Stomach (tissue), 9 donors: ENCODE measurements around the gene LIN7C. TPM values are rescaled to one million over a fixed set of nuclear protein-coding genes. Genes with fewer than 3 reads are reported as not detected.
A peak's percentile ranks its signal among the peaks of the same experiment; 100 is the strongest.

ENCODE experiments used
- DNase-seq, 2 donors: peaks; one replicate each; pipeline versions ENCODE4 v3.0.0 to v3.0.0-alpha.2; 2013 to 2019
- H3K27ac ChIP-seq, 5 donors: fragments of 200-600 bp in 4 of 5; sonication (generic) in 4 of 5; one replicate each; pipeline ENCODE4 v1.5.1; 2013 to 2019; ENCODE audit warnings: mild to moderate bottlenecking in 1 of 5, moderate library complexity in 1 of 5
- H3K27me3 ChIP-seq, 3 donors: fragments of 200-600 bp; sonication (generic); one replicate each; pipeline ENCODE4 v1.5.1; 2017 to 2019; ENCODE audit warnings: mixed run types in 1 of 3
- H3K36me3 ChIP-seq, 4 donors: fragments of 200-600 bp; sonication (generic); 1 replicate in 3 of 4; 2 replicates in 1 of 4; pipeline ENCODE4 v1.5.1; 2016 to 2019
- H3K4me1 ChIP-seq, 4 donors: fragments of 200-600 bp; sonication (generic); one replicate each; pipeline ENCODE4 v1.5.1; 2016 to 2019
- H3K4me3 ChIP-seq, 4 donors: fragments of 200-600 bp; sonication (generic) in 3 of 4; one replicate each; pipeline ENCODE4 v1.5.1; 2016 to 2019; ENCODE audit warnings: mild to moderate bottlenecking in 1 of 4
- H3K9me3 ChIP-seq, 4 donors: fragments of 200-600 bp; sonication (generic); one replicate each; pipeline ENCODE4 v1.5.1; 2016 to 2019
- CTCF ChIP-seq, 7 experiments: fragments of 450-650 bp in 4 of 7; fragments of 200-600 bp in 3 of 7; sonication (generic) in 3 of 7; IDR thresholded peaks; one replicate each; pipeline ENCODE4 v1.5.1; 2016 to 2019; ENCODE audit warnings: antibody characterized with exemption in 7 of 7, control low read depth in 2 of 7, mild to moderate bottlenecking in 1 of 7
- EP300 ChIP-seq: sonication (generic); formaldehyde crosslinking; IDR thresholded peaks from one replicate; pipeline ENCODE4 v1.6.1; 2017; ENCODE audit warnings: antibody characterized with exemption
- POLR2A ChIP-seq, 4 donors: fragments of 450-650 bp; IDR thresholded peaks; one replicate each; pipeline ENCODE4 v1.6.1; 2016; ENCODE audit warnings: antibody characterized with exemption in 4 of 4, control low read depth in 2 of 4, mild to moderate bottlenecking in 1 of 4, moderate library complexity in 1 of 4
- POLR2AphosphoS5 ChIP-seq, 3 donors: sonication (generic); formaldehyde crosslinking; IDR thresholded peaks; one replicate each; pipeline ENCODE4 v1.6.1; 2016; ENCODE audit warnings: antibody characterized with exemption in 3 of 3
- WGBS, 5 donors: extraction: QIAGEN DNeasy Blood & Tissue Kit in 3 of 5; methylation state at CpG; one replicate each; pipeline versions ENCODE4 v1.1.5 to v1.1.7; 2013 to 2018; 5-methylcytosine and 5-hydroxymethylcytosine counted together
- intact Hi-C: fragments of 100-400 bp; cut with DNase I; formaldehyde crosslinking; loops from one replicate; pipeline ENCODE4 v1.15.1; 2023; ENCODE audit warnings: low total_unique reads
- polyA plus RNA-seq, 3 donors: library from polyadenylated mRNA; stranded (reverse); fragments of 200-250 nt; gene quantifications; one replicate each; pipeline ENCODE4 v1.2.3, GENCODE V29; 2013
- total RNA-seq, 5 donors: library from RNA; depleted of rRNA; stranded (reverse); fragments of >200 nt; gene quantifications; one replicate each; pipeline versions ENCODE4 v1.1.0 to v1.2.3, GENCODE V29; 2014 to 2016
- donor health status: healthy with polysubstance abuse.
- donor health status: Bipolar disorder and iron deficiency.
- donor health status: healthy.

The LIN7C gene
- total and polyA plus RNA-seq, 8 donors, result 7.2 to 106 (median 17.5) TPM

GRCh38 chr11:27470826-27471588 lies 35.6 kb downstream of the LIN7C start:
- H3K4me3 ChIP-seq, result peak overlapping the region; percentile 90 to 96 (median 91)
- 11 to 21% (median 15%) methylated on average over 21 of the region's 21 CpGs for WGBS, 5 donors
- H3K27me3 ChIP-seq, result no peaks in the 10 kb centered on the region
- H3K27ac ChIP-seq, result peak overlapping the region; percentile 86 to 96 (median 92)
- TF ChIP-seq CTCF (IDR thresholded peaks at IDR 0.05) (no peak), POLR2A (IDR thresholded peaks at IDR 0.05) (no peak), POLR2AphosphoS5 (IDR thresholded peaks at IDR 0.05) (no peak), EP300 (no peak)
- DNase-seq, result peak in 1 of 2 donors; percentile 52
- H3K9me3 ChIP-seq, result no peaks in the 10 kb centered on the region
- no peaks in the 10 kb centered on the region for H3K36me3 ChIP-seq
- H3K4me1 ChIP-seq, result peaks cover 14 to 61% (median 40%) of the 10 kb centered on the region in 4 donors
- intact Hi-C loops, result loop anchor here (10.0 kb wide), 1 partner anchor 176 kb away; no protein-coding TSS in a partner anchor

GRCh38 chr11:27470166-27470565 lies 36.4 kb downstream of the LIN7C start:
- H3K36me3 ChIP-seq, result no peaks in the 10 kb centered on the region
- intact Hi-C loops, result loop anchor here (10.0 kb wide), 1 partner anchor 175 kb away; no protein-coding TSS in a partner anchor
- H3K4me1 ChIP-seq, result peaks cover 19 to 70% (median 45%) of the 10 kb centered on the region in 4 donors
- DNase-seq, result no peak
- H3K27me3 ChIP-seq, result no peaks in the 10 kb centered on the region
- H3K4me3 ChIP-seq, result peak overlapping the region; percentile 90 to 96 (median 91)
- H3K27ac ChIP-seq, result peak overlapping the region in 4 of 5 donors; percentile 32 to 87 (median 73)
- TF ChIP-seq CTCF (IDR thresholded peaks at IDR 0.05), result no peak
- TF ChIP-seq POLR2AphosphoS5 (IDR thresholded peaks at IDR 0.05), result no peak
- TF ChIP-seq POLR2A (IDR thresholded peaks at IDR 0.05), result no peak
- no peak for TF ChIP-seq EP300
- no peaks in the 10 kb centered on the region for H3K9me3 ChIP-seq
- WGBS, 5 donors, result 31 to 52% (median 43%) methylated on average over 3 of the region's 3 CpGs

GRCh38 chr11:27468995-27469695 lies 37.4 kb downstream of the LIN7C start:
- Histone ChIP-seq H3K9me3 (no peaks in the 10 kb centered on the region), H3K36me3 (no peaks in the 10 kb centered on the region), H3K27me3 (no peaks in the 10 kb centered on the region), H3K4me3 (peak overlapping the region; percentile 35 to 92 (median 90)), H3K27ac (peak overlapping the region; percentile 44 to 87 (median 60)), H3K4me1 (peaks cover 20 to 80% (median 50%) of the 10 kb centered on the region in 4 donors)
- TF ChIP-seq EP300, result no peak
- no peak for TF ChIP-seq POLR2AphosphoS5 (IDR thresholded peaks at IDR 0.05)
- TF ChIP-seq CTCF (IDR thresholded peaks at IDR 0.05), result no peak
- no peak for TF ChIP-seq POLR2A (IDR thresholded peaks at IDR 0.05)
- intact Hi-C loops, result no loop called here
- peak in 1 of 2 donors; percentile 45 for DNase-seq
- 31 to 58% (median 43%) methylated on average over 8 of the region's 8 CpGs for WGBS, 5 donors

DNA sequence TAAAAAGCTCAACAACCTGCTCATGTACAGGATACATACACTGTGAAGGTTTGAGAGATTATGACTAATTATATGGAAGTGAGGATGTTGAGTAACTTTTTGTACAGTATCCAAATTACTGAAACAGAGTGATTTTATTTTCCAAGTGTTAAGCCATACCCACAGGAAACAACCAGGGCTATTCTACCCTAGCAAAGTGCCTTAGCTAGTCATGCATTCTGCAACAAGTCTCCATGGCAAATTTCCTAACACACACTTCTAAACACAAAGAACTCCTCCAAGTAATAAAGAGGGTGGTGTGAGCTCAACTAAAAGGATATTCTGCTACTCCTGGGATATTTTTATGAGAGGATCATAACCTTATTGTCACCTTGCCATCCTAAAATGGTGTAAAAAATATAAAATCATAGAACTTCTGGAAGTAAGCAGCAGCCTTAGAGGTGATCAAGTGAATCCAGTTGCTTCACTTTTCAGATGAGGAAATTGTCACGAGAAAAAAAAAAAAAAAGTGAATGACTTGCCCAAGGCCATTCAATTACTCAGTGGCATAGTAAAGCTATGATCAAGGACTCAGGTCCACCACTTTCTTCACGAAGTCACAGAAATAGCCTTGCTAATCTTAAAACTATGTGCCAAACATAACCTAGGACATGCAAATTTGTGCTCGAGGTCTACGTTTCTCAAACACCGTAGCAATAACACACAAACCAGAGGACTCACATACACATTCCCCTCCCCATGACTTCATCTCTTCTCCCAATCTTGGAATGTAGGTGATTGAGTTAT lies 38.2 kb downstream of the LIN7C start:
- Histone ChIP-seq H3K36me3 (no peaks in the 10 kb centered on the region), H3K27ac (peak overlapping the region; percentile 13 to 87 (median 60)), H3K9me3 (no peaks in the 10 kb centered on the region), H3K4me1 (peaks cover 26 to 82% (median 54%) of the 10 kb centered on the region in 4 donors), H3K4me3 (peak overlapping the region; percentile 35 to 92 (median 90)), H3K27me3 (no peaks in the 10 kb centered on the region)
- intact Hi-C loops, result no loop called here
- TF ChIP-seq POLR2A (IDR thresholded peaks at IDR 0.05) (no peak), POLR2AphosphoS5 (IDR thresholded peaks at IDR 0.05) (peak in 1 of 3 donors; percentile 9), EP300 (no peak), CTCF (IDR thresholded peaks at IDR 0.05) (no peak)
- WGBS, 5 donors, result 30 to 58% (median 35%) methylated on average over 5 of the region's 5 CpGs
- peak in 1 of 2 donors; percentile 69 for DNase-seq
